Prostate gland (tissue), 2 donors: ENCODE measurements around the gene MLX. TPM values are rescaled to one million over a fixed set of nuclear protein-coding genes. Genes with fewer than 3 reads are reported as not detected.
A peak's percentile ranks its signal among the peaks of the same experiment; 100 is the strongest.

Experiments used
- DNase-seq: peaks from one replicate; pipeline ENCODE4 v3.0.0-alpha.2; 2019; ENCODE audit warnings: low spot score
- H3K27ac ChIP-seq, 2 donors: fragments of 200-600 bp; sonication (generic); 2 replicates each; pipeline ENCODE4 v1.5.1; 2017 to 2019
- H3K27me3 ChIP-seq: fragments of 200-600 bp; sonication (generic); replicated peaks from 2 replicates; pipeline ENCODE4 v1.5.1; 2019; ENCODE audit not compliant: insufficient read depth
- H3K36me3 ChIP-seq, 2 donors: fragments of 200-600 bp; sonication (generic); 1 replicate in 1 of 2; 2 replicates in 1 of 2; pipeline versions ENCODE4 v1.5.1 to v1.8.1; 2017 to 2019
- H3K4me1 ChIP-seq: fragments of 200-600 bp; sonication (generic); replicated peaks from 2 replicates; pipeline ENCODE4 v1.5.1; 2019
- H3K4me3 ChIP-seq, 2 donors: fragments of 200-600 bp; sonication (generic); 2 replicates each; pipeline ENCODE4 v1.5.1; 2017 to 2019
- H3K9me3 ChIP-seq: fragments of 200-600 bp; sonication (generic); 2 replicates; pipeline ENCODE4 v1.5.1; 2017
- POLR2A ChIP-seq: fragments of 450-650 bp; IDR thresholded peaks from one replicate; pipeline ENCODE4 v1.6.1; 2016; ENCODE audit warnings: antibody characterized with exemption, mild to moderate bottlenecking
- POLR2AphosphoS5 ChIP-seq: sonication (generic); formaldehyde crosslinking; IDR thresholded peaks from one replicate; pipeline ENCODE4 v1.6.1; 2017; ENCODE audit warnings: antibody characterized with exemption
- WGBS: methylation state at CpG from one replicate; pipeline ENCODE4 v1.1.5; 2018; 5-methylcytosine and 5-hydroxymethylcytosine counted together
- intact Hi-C: fragments of 100-400 bp; cut with DNase I; formaldehyde crosslinking; loops from one replicate; pipeline ENCODE4 v1.14.2; 2022
- total RNA-seq, 2 donors: library from RNA; depleted of rRNA; stranded (reverse); fragments of >200 nt; gene quantifications; one replicate each; pipeline ENCODE4 v1.1.0, GENCODE V29; 2016
- TF ChIP-seq, protein P1 (sequence below), 4 experiments: fragments of 200-600 bp in 2 of 4; fragments of 450-650 bp in 2 of 4; sonication (generic) in 2 of 4; IDR thresholded peaks; 1 replicate in 3 of 4; 2 replicates in 1 of 4; pipeline ENCODE4 v1.5.1; 2016 to 2019; ENCODE audit warnings: antibody characterized with exemption in 4 of 4, mild to moderate bottlenecking in 2 of 4, moderate library complexity in 2 of 4

The MLX gene
- total RNA-seq, 2 donors from 2014 or later = 28.1 to 52.3 TPM

DNA sequence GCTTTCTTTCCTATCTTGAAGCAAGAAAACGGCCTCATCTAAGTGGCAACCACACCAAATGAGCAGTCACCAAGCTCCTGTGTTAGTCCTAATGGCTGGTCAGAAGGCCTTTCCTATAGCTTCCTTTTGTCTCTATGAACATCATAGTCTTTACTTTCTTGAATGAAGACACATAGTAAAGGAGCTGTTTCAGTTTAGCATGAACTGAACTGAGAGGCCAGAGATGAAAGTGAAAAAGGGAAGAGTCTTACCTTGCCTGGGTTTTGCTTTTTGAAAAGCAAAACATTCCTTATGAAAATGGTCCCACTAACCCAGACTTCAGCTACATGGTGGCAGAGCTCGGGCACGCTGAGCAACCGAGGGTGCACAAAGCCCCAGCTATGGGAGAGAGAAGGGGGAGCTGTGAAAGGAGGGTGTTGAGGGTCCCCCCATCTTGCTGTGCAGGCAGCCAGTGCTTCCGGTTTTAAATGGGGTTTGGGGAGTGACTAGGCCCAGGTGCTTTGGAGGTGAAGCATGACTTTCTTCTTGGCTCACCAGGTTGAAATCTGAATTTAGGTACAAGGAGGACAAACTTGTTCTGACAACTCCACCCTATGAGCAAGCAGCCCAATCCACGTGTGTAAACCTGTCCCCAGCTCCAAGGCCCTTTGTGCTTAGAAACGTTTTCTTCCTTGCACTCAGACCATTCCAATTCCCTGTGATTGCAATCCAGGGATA is 19.8 kb downstream of the MLX start:
- H3K27ac ChIP-seq = peak overlapping the region; percentile 67 to 78

GRCh38 chr17:42590886-42591285 is 24.0 kb downstream of the MLX start:
- intact Hi-C loops = no loop called here
- 86% methylated on average over 2 of the region's 2 CpGs for WGBS
- Histone ChIP-seq H3K36me3 (peaks cover 0 to 5% of the 10 kb centered on the region in 2 donors), H3K4me3 (no peak overlapping the region), H3K27me3 (no peaks in the 10 kb centered on the region), H3K9me3 (no peaks in the 10 kb centered on the region), H3K27ac (no peak overlapping the region), H3K4me1 (peaks cover 22% of the 10 kb centered on the region)
- DNase-seq = no peak
- no peak for TF ChIP-seq POLR2A
- TF ChIP-seq, protein P1, sequence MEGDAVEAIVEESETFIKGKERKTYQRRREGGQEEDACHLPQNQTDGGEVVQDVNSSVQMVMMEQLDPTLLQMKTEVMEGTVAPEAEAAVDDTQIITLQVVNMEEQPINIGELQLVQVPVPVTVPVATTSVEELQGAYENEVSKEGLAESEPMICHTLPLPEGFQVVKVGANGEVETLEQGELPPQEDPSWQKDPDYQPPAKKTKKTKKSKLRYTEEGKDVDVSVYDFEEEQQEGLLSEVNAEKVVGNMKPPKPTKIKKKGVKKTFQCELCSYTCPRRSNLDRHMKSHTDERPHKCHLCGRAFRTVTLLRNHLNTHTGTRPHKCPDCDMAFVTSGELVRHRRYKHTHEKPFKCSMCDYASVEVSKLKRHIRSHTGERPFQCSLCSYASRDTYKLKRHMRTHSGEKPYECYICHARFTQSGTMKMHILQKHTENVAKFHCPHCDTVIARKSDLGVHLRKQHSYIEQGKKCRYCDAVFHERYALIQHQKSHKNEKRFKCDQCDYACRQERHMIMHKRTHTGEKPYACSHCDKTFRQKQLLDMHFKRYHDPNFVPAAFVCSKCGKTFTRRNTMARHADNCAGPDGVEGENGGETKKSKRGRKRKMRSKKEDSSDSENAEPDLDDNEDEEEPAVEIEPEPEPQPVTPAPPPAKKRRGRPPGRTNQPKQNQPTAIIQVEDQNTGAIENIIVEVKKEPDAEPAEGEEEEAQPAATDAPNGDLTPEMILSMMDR (IDR thresholded peaks at IDR 0.05) = no peak
- TF ChIP-seq POLR2AphosphoS5 = no peak

More for the DNA sequence above, 19.8 kb downstream of the MLX start:
- Histone ChIP-seq H3K4me3 (no peak overlapping the region), H3K4me1 (peaks cover 27% of the 10 kb centered on the region), H3K9me3 (no peaks in the 10 kb centered on the region), H3K36me3 (peaks cover 9 to 27% of the 10 kb centered on the region in 2 donors), H3K27me3 (no peaks in the 10 kb centered on the region)
- intact Hi-C loops = loop anchor here (10.0 kb wide), 1 partner anchor 178 kb away; the partner anchor contains the start of gene RAMP2
- DNase-seq = peak; percentile 77
- TF ChIP-seq POLR2AphosphoS5 = peak; percentile 88
- no peak for TF ChIP-seq POLR2A
- WGBS = 44% methylated on average over 7 of the region's 7 CpGs

DNA sequence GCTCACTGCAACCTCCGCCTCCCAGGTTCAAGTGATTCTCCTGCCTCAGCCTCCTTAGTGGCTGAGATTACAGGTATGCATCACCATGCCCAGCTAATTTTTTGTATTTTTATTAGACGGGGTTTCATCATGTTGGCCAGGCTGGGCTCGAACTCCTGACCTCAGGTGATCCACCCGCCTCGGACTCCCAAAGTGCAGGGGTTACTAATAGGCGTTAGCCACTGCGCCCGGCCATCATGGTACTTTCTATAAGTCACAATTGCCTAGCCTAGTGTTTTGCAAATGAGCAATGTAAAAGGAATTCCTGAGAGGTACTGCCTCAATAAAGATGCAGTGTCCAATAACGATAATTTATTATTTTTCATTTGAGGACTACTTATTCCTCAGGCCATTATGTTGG is 24.5 kb downstream of the MLX start:
- H3K4me3 ChIP-seq = no peak overlapping the region

DNA sequence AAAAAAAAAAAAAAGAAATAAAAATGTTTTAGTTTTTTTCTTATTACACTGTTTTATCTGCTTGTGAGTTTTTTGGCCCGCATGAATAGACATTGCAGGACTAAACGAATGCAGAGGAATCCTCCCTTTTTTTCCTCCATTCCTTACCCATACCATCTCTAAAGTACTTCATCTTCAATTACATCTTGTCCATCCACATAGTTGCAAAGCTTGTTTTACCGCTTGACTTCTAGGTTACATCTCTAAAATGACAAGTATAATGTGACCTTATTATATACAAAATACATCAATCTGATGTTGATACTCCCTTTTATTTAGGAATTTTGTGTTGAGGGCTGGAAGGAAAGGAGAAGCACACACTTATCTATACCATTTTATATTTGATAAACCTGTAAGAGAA is 29.5 kb downstream of the MLX start:
- no peak for TF ChIP-seq POLR2A
- TF ChIP-seq POLR2AphosphoS5 = no peak
- TF ChIP-seq, protein P1 (IDR thresholded peaks at IDR 0.05) = no peak
- H3K4me1 ChIP-seq = no peaks in the 10 kb centered on the region
- no peak for DNase-seq
- no peaks in the 10 kb centered on the region for H3K36me3 ChIP-seq
- no peaks in the 10 kb centered on the region for H3K9me3 ChIP-seq
- H3K27me3 ChIP-seq = no peaks in the 10 kb centered on the region
- no peak overlapping the region for H3K4me3 ChIP-seq
- no peak overlapping the region for H3K27ac ChIP-seq
- intact Hi-C loops = no loop called here
- WGBS = 63% methylated on average over 3 of the region's 3 CpGs

More for the DNA sequence above, 24.5 kb downstream of the MLX start:
- WGBS = 95% methylated on average over 9 of the region's 9 CpGs
- no peaks in the 10 kb centered on the region for H3K9me3 ChIP-seq
- intact Hi-C loops = no loop called here
- H3K4me1 ChIP-seq = peaks cover 18% of the 10 kb centered on the region
- H3K27me3 ChIP-seq = no peaks in the 10 kb centered on the region
- DNase-seq = no peak
- TF ChIP-seq POLR2A (no peak), POLR2AphosphoS5 (no peak)
- TF ChIP-seq, protein P1 (IDR thresholded peaks at IDR 0.05) = no peak
- peaks cover 0 to 5% of the 10 kb centered on the region in 2 donors for H3K36me3 ChIP-seq
- no peak overlapping the region for H3K27ac ChIP-seq

DNA sequence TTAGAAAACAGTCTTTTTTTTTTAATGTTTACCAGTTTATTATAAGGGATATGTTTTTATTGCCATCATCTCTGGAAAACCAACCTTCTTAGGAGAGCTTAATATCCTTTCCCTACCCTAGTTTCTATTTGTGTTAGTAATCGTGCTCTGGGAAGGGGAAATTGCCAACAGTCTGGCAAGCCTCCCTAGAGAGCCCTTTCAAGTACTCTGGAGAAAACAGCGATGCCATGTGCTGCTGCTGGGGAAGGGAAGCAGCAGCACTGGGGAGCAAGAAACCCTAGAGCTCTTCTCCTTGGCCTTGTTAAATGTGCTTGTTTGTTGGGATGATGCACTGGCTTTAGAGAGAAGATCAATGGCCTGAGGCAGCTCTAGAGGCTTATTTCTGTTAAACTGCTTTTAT is 32.0 kb downstream of the MLX start:
- intact Hi-C loops = no loop called here
- TF ChIP-seq POLR2A (no peak), POLR2AphosphoS5 (no peak)
- TF ChIP-seq, protein P1 (IDR thresholded peaks at IDR 0.05) = no peak
- Histone ChIP-seq H3K36me3 (no peaks in the 10 kb centered on the region), H3K4me3 (no peak overlapping the region), H3K4me1 (no peaks in the 10 kb centered on the region), H3K27me3 (no peaks in the 10 kb centered on the region), H3K27ac (no peak overlapping the region), H3K9me3 (no peaks in the 10 kb centered on the region)
- no peak for DNase-seq
- WGBS = 15% methylated on average over 2 of the region's 2 CpGs
